NCI-H2196 (cell line): Measurements from ENCODE around the gene EPHB4.
"Not testable (repeated sequence)": the region's sequence is repeated elsewhere in the genome, so short reads cannot be mapped to it uniquely, and the experiment has no call there.

Experiments used
- DNase-seq: peaks from one replicate; lab custom pipeline; 2025; ENCODE audit not compliant: unreplicated experiment; lab: John Stamatoyannopoulos, UW

Gene EPHB4

GRCh38 chr7:100791881-100792666, 35.2 kb downstream of the EPHB4 start:
- DNase-seq, result no peak

DNA sequence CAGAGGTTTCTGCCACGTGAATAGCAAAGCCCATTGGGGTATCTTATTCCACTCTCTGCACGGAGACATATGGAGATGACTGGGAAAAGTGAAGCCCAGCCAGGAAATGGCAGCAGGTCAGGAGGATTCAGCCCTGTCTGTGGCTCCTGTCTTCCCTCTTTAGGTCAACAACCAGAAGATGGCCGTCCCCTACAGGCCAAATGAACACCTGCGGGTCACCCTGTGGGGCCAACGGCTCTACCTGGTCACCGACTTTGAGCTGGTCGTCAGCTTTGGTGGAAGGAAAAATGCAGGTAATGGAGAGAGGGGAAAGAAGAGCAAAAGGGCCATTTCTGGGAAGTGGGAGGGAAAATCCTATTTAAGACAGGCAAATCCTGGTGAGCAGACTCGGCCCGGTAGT, 38.3 kb downstream of the EPHB4 start:
- no peak for DNase-seq

- DNase-seq, result no peak
These were observed 41.0 kb downstream of the EPHB4 start for GRCh38 chr7:100786323-100786722.

DNA sequence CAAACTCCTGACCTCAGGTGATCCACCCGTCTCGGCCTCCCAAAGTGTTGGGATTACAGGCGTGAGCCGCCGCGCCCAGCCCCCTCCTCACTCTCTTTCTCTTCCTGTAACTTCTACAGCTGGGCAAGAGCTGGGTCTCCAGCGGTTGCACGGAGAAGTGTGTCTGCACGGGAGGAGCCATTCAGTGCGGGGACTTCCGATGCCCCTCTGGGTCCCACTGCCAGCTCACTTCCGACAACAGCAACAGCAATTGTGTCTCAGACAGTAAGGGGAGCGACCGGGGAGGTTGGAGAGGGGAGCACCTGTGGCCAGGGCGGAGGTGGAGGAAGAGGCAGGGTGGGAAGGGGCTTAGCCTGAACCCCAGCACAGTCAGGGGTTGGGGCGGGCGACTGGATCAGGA, 41.4 kb downstream of the EPHB4 start:
- DNase-seq, result no peak

- no peak for DNase-seq
These were observed 43.5 kb downstream of the EPHB4 start for GRCh38 chr7:100783804-100784203.

DNA sequence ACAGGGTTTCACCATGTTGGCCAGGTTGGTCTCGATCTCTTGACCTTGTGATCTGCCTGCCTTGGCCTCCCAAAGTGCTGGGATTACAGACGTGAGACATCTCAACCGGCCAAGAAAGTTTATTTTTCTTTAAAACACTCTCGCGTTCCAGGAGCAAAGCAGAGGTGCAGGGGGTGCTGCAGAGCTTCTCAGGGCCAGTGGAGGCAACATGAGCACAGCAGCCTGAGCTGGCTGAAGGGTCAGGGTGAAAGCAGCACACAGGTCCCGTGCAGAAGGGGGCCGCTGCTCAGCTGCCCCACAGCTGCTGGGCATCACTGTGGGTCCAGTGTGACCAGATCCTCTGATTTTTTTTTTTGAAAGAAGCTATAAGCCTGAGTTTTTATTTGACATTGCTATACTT, 46.1 kb downstream of the EPHB4 start:
- DNase-seq, result no peak

DNA sequence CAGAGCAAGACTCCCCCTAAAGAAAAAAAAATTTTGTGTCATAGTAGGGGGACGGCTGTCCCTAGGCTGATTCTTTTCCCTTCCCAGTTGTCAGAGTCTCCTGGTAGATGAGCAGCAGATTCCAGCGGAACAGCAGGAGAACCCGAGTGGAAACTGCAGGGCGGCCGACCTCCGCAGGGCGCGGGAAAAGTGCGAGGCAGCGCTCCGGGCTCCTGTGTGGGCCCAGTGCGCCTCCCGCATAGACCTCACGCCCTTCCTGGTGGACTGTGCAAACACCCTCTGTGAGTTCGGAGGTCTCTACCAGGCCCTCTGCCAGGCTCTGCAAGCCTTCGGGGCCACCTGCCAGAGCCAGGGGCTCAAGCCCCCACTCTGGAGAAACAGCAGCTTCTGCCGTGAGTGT, 48.0 kb downstream of the EPHB4 start:
- DNase-seq, result no peak

DNA sequence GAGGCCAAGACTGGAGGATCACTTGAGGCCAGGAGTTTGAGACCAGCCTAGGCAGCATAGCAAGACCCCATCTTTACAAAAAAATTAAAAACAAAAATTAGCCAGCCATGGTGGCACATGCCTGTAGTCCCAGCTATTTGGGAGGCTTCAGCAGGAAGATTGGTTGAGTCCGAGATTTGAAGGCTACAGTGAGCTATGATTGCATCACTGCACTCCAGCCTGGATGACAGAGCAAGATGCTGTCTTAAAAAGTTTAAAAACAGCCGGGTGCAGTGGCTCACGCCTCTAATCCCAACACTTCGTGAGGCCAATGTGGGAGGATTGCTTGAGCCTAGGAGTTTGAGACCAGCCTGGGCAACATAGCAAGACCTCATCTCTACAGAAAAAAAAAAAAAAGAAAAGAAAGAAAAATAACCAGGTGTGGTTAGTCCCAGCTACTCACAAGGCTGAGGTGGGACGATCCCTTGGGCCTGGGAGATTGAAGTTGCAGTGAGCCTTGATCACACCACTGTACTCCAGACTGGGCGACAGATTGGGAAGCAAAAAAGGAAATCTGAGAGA, 49.2 kb downstream of the EPHB4 start:
- DNase-seq, result no peak

DNA sequence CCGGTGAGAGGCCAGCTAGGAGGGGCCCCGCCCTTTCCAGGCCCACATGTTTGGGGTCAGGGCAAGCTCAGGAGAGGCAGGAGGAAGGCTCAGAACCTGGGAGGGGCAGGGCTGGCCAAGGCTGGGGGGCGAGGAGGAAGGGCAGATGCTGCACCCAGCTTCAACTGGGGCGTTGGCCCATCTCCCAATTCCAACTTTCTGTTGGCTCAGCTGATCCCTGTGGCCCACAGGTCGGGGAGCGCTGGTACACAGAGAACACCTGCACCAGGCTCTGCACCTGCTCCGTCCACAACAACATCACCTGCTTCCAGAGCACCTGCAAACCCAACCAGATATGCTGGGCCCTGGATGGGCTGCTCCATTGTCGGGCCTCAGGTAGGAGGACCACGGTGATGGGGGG, 53.8 kb downstream of the EPHB4 start:
- DNase-seq, result no peak

DNA sequence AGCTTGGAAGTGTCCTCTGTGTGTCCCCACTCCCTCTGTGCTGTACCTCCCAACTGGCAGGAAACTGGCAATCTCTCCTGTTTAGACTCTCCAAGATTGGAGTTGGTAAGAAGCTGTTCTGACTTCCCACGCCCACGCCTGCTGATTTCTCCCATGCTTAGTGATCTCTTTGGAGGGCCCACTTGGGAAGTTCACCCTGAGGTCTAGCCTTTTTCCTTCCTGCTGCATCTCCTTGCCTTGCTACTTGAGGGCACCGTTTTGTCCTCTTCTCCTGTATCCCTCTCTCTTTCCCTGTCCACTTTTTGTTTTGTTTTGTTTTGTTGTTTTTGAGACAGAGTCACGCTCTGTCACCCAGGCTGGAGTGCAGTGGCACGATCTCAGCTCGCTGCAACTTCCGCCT, 58.5 kb downstream of the EPHB4 start:
- no peak for DNase-seq

DNA sequence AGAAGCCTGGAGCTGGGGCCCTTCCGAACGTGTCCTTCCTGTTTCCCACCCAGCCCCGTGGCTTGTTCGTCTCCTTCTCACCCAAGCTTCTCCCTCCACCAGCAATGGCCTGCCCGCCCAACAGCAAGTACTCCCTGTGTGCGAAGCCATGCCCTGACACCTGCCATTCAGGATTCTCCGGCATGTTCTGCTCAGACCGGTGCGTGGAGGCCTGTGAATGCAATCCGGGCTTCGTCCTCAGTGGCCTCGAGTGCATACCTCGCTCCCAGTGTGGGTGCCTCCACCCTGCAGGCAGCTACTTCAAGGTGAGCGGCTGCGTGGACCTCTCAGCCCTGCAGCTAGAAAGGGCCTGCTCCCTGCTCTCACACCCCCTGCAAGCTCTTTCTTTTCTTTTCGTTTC, 62.1 kb downstream of the EPHB4 start:
- DNase-seq, result no peak

DNA sequence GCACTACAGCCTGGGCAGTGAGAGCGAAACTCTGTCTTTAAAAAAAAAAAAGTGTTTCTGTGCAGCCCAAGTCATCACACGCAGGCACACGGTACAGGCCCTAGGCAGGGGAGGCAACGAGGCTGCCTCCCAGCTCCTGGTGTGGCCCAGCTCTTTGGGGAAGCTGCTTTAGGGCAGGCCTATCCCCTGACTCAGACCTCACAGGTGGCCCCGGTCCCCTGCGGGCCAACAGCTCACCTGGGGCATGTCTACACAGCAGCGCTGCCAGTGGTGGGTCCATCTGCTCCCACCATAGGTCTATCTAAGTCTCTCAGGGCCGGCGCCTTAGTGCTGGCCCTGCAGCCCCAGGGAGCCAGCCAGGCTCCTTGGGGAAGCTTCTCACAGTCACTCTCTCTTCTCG, 62.5 kb downstream of the EPHB4 start:
- DNase-seq, result no peak

DNA sequence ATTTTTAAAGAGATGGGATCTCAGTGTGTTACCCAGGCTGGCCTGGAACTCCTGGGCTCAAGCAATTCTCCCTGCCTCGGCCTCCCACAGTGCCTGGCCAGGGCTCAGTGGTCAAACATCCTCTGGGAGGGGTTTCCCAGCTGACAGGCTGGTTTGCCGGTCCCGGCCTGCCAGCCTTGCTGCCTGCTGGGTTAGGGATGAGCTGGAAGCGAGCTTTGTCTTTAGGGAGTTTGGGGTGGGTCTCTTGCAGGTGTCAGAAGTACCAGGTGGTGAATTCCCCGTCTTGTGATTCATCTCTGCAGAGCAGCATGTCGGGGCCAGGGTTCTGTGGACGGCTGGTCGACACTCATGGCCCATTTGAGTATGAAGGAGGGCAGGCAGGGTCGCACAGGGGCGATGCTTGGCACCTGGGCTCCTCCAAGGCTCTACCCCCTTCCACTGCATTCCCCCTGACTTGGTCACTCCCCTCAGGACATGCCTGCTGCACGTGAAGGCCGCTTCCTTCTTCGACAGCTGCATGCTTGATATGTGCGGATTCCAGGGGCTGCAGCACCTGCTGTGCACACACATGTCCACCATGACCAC, 63.7 kb downstream of the EPHB4 start:
- no peak for DNase-seq

- not testable (repeated sequence) for DNase-seq
These were observed 64.5 kb downstream of the EPHB4 start for GRCh38 chr7:100762841-100763240.

- no peak for DNase-seq
These were observed 67.8 kb downstream of the EPHB4 start for GRCh38 chr7:100759357-100760171.

DNA sequence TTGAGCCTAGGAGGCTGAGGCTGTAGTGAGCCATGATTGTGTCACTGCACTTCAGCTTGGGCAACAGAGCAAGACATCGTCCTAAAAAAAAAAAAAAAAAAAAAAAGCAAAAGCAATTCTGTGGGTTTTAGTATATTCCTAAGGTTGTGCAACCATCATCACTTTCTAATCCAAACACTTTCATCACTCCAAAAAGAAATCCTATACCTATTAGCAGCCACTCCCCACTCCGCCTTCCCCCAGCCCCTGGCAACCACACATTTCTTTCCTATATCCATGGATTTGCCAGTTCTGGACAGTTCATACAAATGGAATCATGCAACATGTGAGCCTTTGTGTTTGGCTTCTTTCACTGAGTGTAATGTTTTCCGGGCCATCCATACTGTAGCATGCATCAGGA, 73.6 kb downstream of the EPHB4 start:
- no peak for DNase-seq

GRCh38 chr7:100752994-100753393, 74.3 kb downstream of the EPHB4 start:
- DNase-seq, result no peak
